Spleen (tissue), 13 donors: ENCODE measurements around the gene MTCP1. TPM values are rescaled to one million over a fixed set of nuclear protein-coding genes. Genes with fewer than 3 reads are reported as not detected.

ENCODE experiments used
- DNase-seq: peaks from one replicate; pipeline ENCODE4 v3.0.0-alpha.2; 2020
- H3K27ac ChIP-seq, 8 donors: fragments of 200-600 bp; sonication (generic) in 7 of 8; 1 replicate in 4 of 8; 2 replicates in 4 of 8; pipeline versions ENCODE4 v1.5.0 to v1.8.0; 2016 to 2021; ENCODE audit warnings: inconsistent platforms in 4 of 8, mild to moderate bottlenecking in 4 of 8, moderate library complexity in 1 of 8
- H3K27me3 ChIP-seq, 7 donors: fragments of 200-600 bp; sonication (generic) in 6 of 7; replicated peaks in 1 of 7; 1 replicate in 4 of 7; 2 replicates in 3 of 7; pipeline versions ENCODE4 v1.5.0 to v1.8.0; 2016 to 2021; ENCODE audit warnings: inconsistent platforms in 3 of 7, mild to moderate bottlenecking in 1 of 7
- H3K36me3 ChIP-seq, 6 donors: fragments of 200-600 bp; sonication (generic) in 5 of 6; 1 replicate in 4 of 6; 2 replicates in 2 of 6; pipeline versions ENCODE4 v1.5.0 to v1.8.0; 2016 to 2021; ENCODE audit warnings: inconsistent platforms in 2 of 6
- H3K4me1 ChIP-seq, 6 donors: fragments of 200-600 bp; sonication (generic) in 5 of 6; 1 replicate in 3 of 6; 2 replicates in 3 of 6; pipeline versions ENCODE4 v1.5.0 to v1.8.0; 2016 to 2021; ENCODE audit warnings: inconsistent platforms in 3 of 6
- H3K4me3 ChIP-seq, 8 donors: fragments of 200-600 bp; sonication (generic) in 7 of 8; 1 replicate in 4 of 8; 2 replicates in 4 of 8; pipeline versions ENCODE4 v1.5.0 to v1.8.0; 2016 to 2021; ENCODE audit warnings: inconsistent platforms in 4 of 8, mild to moderate bottlenecking in 4 of 8, moderate library complexity in 2 of 8
- H3K9me3 ChIP-seq, 8 donors: fragments of 200-600 bp; sonication (generic) in 7 of 8; 1 replicate in 4 of 8; 2 replicates in 4 of 8; pipeline versions ENCODE4 v1.5.0 to v1.8.0; 2016 to 2021; ENCODE audit warnings: inconsistent platforms in 4 of 8
- POLR2A ChIP-seq, 3 donors: fragments of 450-650 bp; IDR thresholded peaks; one replicate each; pipeline ENCODE4 v1.5.1; 2017; ENCODE audit warnings: antibody characterized with exemption in 3 of 3, mild to moderate bottlenecking in 1 of 3
- POLR2AphosphoS5 ChIP-seq, 3 donors: sonication (generic); formaldehyde crosslinking; IDR thresholded peaks; one replicate each; pipeline ENCODE4 v1.5.1; 2017; ENCODE audit warnings: antibody characterized with exemption in 3 of 3
- WGBS, 5 donors: extraction: QIAGEN DNeasy Blood & Tissue Kit in 3 of 5; methylation state at CpG; one replicate each; pipeline versions ENCODE4 v1.1.5 to v1.1.7; 2013 to 2018; 5-methylcytosine and 5-hydroxymethylcytosine counted together
- intact Hi-C: fragments of 100-400 bp; cut with DNase I; formaldehyde crosslinking; loops from one replicate; pipeline ENCODE4 v1.15.0; 2023; ENCODE audit warnings: low total_unique reads
- long read RNA-seq, 2 donors: transcript quantifications; one replicate each; lab custom pipeline, GENCODE V29; 2026
- polyA plus RNA-seq, 3 donors: library from polyadenylated mRNA; stranded (reverse); fragments of 200-250 nt; gene quantifications; one replicate each; pipeline ENCODE4 v1.2.1, GENCODE V29; 2013
- total RNA-seq, 7 donors: library from RNA; depleted of rRNA in 3 of 7; stranded (reverse); fragments of >200 nt in 3 of 7; fragmentation: NEBNext Ultra II Directional in 4 of 7; extraction: Animal tissue kit (Norgen Biotek cat#: 25700) in 4 of 7; gene quantifications; one replicate each; pipeline versions ENCODE4 v1.1.0 to v1.2.1, GENCODE V29; 2016 to 2021
- TF ChIP-seq, protein P1 (sequence below), 11 experiments: fragments of 200-600 bp in 7 of 11; fragments of 450-650 bp in 4 of 11; sonication (generic) in 4 of 11; IDR thresholded peaks in 8 of 11; conservative IDR thresholded peaks in 3 of 11; 1 replicate in 7 of 11; 2 replicates in 4 of 11; pipeline versions ENCODE4 v1.4.0 to v1.8.0; 2016 to 2021; ENCODE audit warnings: antibody characterized with exemption in 11 of 11, inconsistent platforms in 4 of 11, mild to moderate bottlenecking in 1 of 11
- donor health status: healthy with polysubstance abuse.
- donor health status: DM: no; HTN: no; CAD: no; lungs with moderate emphysema.
- donor health status: DM: no; HTN: no; CAD: no.
- donor health status: Bipolar disorder and iron deficiency.
- donor health status: healthy.
- donor health status: DM: no; HTN: no; CAD: no.
- donor health status: DM: yes; HTN: yes; CAD: no.

The MTCP1 gene, protein sequence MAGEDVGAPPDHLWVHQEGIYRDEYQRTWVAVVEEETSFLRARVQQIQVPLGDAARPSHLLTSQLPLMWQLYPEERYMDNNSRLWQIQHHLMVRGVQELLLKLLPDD
- total RNA-seq (10 to 100 TPM in 4 of 7 donors, 1 to 10 TPM in 3; 1.2 to 16.8 (median 12.9) TPM), polyA plus RNA-seq (10 to 100 TPM; 21.1 to 33.0 (median 31.4) TPM)
- long read RNA-seq, donor 1, partial matches to known transcripts: 0 of 6 reads
- long read RNA-seq, donor 1, other reads (novel, unspliced or antisense): 6 of 6 reads
- long read RNA-seq, donor 2, partial matches to known transcripts: 0 of 10 reads
- long read RNA-seq, donor 2, other reads (novel, unspliced or antisense): 10 of 10 reads

DNA sequence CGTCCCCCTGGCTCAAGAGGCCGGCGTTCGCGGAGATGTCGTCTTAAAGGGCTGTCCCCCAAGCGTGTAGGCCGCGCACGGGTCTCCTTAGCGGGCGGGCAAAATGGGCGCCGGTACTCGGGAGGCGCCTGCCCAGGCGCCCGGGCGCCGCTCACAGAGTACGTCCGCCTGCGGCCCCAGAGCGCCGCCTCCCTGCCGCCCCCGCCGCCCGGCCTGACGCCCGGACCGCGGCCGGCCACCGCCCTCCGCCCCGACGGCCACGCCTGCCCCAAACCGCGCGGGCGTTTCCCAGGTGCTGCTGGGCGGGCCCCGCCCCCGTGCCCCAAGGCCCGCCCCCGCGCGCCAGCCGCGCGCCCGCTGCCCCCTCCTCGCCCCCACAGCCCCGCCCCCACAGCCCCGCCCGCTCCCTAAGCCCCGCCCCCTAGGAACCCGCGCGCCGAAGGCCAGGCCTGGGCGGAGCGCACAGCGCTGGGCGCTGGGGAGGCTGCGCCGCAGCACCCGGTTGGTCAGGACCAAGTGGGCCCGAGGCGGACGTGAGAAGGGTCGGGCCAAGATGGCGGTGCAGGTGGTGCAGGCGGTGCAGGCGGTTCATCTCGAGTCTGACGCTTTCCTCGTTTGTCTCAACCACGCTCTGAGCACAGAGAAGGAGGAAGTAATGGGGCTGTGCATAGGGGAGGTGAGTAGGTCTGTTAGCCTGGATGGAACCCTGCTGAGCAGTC lies at the start of gene MTCP1, which contains the start of the genes BRCC3 and CMC4:
Gene MTCP1 (minus strand): TSS at position 162 of the 719 bp plus-strand sequence. CDS start 5,126 bp downstream, outside the sequence.
Gene BRCC3 (plus strand): TSS at position 534 of the 719 bp plus-strand sequence. CDS start 20 bp downstream, at position 554.
Gene CMC4 (minus strand): TSS at position 162 of the 719 bp plus-strand sequence. CDS start 7,113 bp downstream, outside the sequence.
- H3K27ac ChIP-seq: peak within 1 kb of the TSS; percentile 69 to 91 (median 88)
- H3K36me3 ChIP-seq: peaks cover 0 to 20% (median 2%) of the 10 kb centered on the region in 6 donors
- no peaks in the 10 kb centered on the region for H3K9me3 ChIP-seq
- peak; percentile 81 to 90 (median 90) for TF ChIP-seq POLR2AphosphoS5 (IDR thresholded peaks at IDR 0.05)
- TF ChIP-seq POLR2A (IDR thresholded peaks at IDR 0.05): peak in 1 of 3 donors; percentile 55
- TF ChIP-seq, protein P1, sequence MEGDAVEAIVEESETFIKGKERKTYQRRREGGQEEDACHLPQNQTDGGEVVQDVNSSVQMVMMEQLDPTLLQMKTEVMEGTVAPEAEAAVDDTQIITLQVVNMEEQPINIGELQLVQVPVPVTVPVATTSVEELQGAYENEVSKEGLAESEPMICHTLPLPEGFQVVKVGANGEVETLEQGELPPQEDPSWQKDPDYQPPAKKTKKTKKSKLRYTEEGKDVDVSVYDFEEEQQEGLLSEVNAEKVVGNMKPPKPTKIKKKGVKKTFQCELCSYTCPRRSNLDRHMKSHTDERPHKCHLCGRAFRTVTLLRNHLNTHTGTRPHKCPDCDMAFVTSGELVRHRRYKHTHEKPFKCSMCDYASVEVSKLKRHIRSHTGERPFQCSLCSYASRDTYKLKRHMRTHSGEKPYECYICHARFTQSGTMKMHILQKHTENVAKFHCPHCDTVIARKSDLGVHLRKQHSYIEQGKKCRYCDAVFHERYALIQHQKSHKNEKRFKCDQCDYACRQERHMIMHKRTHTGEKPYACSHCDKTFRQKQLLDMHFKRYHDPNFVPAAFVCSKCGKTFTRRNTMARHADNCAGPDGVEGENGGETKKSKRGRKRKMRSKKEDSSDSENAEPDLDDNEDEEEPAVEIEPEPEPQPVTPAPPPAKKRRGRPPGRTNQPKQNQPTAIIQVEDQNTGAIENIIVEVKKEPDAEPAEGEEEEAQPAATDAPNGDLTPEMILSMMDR (IDR thresholded peaks at IDR 0.05 in 8 of 11, conservative IDR thresholded peaks at IDR 0.05 in 3 of 11): no peak
- DNase-seq: peak; percentile 96
- intact Hi-C loops: no loop called here
- no peaks in the 10 kb centered on the region for H3K27me3 ChIP-seq
- peak within 1 kb of the TSS; percentile 47 to 81 (median 58) for H3K4me3 ChIP-seq
- peaks cover 0 to 46% (median 23%) of the 10 kb centered on the region in 6 donors for H3K4me1 ChIP-seq
- 0 to 38% (median 1%) methylated on average over 6 to 80 of the region's 81 CpGs for WGBS, 5 donors

DNA sequence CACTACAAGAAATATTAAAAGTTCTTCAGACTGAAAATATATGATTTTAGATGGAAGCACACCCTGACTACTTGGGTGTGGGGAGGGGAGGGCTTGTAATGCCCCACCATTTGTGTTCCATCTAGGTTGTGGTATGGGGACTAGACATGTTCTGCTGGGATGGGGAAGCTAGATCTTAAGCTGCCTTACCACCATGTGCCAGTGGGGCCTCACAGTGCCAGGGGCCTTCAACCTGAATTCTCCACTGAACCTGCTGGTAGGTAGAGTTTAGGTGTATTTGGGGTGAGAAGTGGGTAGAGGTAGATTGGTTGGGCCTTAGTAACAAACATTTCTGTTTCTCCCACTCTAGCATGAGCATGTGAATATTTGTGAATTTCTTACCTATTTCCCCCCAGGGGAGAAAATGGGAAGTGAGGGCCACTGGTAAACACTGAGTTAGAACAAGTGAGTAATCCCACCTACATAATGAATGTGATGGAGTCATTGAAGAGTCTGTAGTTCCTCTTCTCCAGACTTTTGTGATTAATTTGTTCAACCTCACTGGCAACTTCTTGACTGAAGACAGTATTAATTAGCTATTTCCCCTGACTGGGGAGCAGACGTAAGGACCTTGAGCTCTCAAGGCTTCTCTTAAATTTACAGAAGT lies 44.4 kb upstream of the MTCP1 start:
- intact Hi-C loops: no loop called here
- WGBS, 5 donors: 58 to 73% (median 67%) methylated on average over 1 of the region's 1 CpG
- H3K4me1 ChIP-seq: no peaks in the 10 kb centered on the region
- no peak for TF ChIP-seq POLR2AphosphoS5 (IDR thresholded peaks at IDR 0.05)
- no peak for TF ChIP-seq POLR2A (IDR thresholded peaks at IDR 0.05)
- TF ChIP-seq, protein P1 (IDR thresholded peaks at IDR 0.05 in 8 of 11, conservative IDR thresholded peaks at IDR 0.05 in 3 of 11): no peak
- H3K27ac ChIP-seq: no peak overlapping the region
- H3K9me3 ChIP-seq: no peaks in the 10 kb centered on the region
- no peak for DNase-seq
- no peak overlapping the region for H3K4me3 ChIP-seq
- peaks cover 0 to 48% (median 7%) of the 10 kb centered on the region in 6 donors for H3K36me3 ChIP-seq
- H3K27me3 ChIP-seq: no peaks in the 10 kb centered on the region

DNA sequence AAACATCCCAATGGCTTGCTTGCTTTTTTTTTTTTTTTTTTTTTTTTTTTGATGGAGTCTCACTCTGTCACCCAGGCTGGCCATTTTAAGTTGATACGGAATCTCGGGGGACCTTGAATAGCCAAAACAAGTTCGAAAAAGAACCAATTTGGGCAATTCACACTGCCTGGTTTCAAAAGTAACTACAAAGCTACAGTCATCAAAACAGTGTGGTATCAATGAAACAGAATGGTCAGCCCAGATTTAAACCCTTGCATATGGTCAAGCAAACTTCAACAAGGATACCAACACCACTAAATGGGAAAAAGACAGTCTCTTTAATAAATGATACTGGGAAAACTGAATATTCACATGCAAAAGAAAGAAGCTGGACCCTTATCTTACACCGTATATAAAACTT lies 42.2 kb upstream of the MTCP1 start:
- H3K27me3 ChIP-seq: no peaks in the 10 kb centered on the region
- no peak overlapping the region for H3K27ac ChIP-seq
- H3K4me1 ChIP-seq: no peaks in the 10 kb centered on the region
- TF ChIP-seq, protein P1 (IDR thresholded peaks at IDR 0.05 in 8 of 11, conservative IDR thresholded peaks at IDR 0.05 in 3 of 11): no peak
- TF ChIP-seq POLR2AphosphoS5 (IDR thresholded peaks at IDR 0.05): no peak
- no peak for TF ChIP-seq POLR2A (IDR thresholded peaks at IDR 0.05)
- H3K36me3 ChIP-seq: peaks cover 0 to 35% (median 7%) of the 10 kb centered on the region in 6 donors
- 80 to 100% (median 97%) methylated on average over 4 of the region's 4 CpGs for WGBS, 5 donors
- intact Hi-C loops: no loop called here
- no peaks in the 10 kb centered on the region for H3K9me3 ChIP-seq
- DNase-seq: no peak
- no peak overlapping the region for H3K4me3 ChIP-seq
